ENCODE data around the gene NTRK3. TPM values are rescaled to one million over a fixed set of nuclear protein-coding genes. Genes with fewer than 3 reads are reported as not detected.
A peak's percentile ranks its signal among the peaks of the same experiment; 100 is the strongest.

The NTRK3 gene
- total and polyA plus RNA-seq, 8 donors, result 0.13 to 1.1 (median 0.60) TPM

DNA sequence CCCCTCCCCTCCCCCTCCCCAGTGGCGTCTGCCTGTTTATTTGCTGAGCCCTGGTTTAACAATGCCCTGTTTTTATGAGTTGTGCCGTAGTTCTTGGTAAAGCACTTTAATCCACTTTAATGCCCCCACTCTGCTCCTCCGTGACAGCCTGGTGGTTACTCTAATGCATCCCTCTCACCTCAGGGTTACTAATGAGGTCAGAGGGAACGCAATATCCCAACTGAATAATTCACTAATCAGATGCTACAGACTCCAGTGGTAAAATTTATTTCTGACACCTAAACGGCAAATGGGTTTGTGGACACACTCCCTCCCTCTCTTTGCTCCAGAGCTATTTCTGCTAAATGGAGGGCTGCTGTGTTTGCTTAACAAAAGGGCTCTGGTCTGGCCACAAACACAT is 26.1 kb upstream of the NTRK3 start:
- Histone ChIP-seq H3K36me3 (no peaks in the 10 kb centered on the region), H3K27ac (no peak overlapping the region), H3K9me3 (no peaks in the 10 kb centered on the region), H3K27me3 (peaks cover 0 to 4% (median 0%) of the 10 kb centered on the region in 4 donors), H3K4me3 (no peak overlapping the region), H3K4me1 (no peaks in the 10 kb centered on the region)
- FAIRE-seq (no peak), ATAC-seq (no peak), DNase-seq (no peak)
- TF ChIP-seq, protein P1, sequence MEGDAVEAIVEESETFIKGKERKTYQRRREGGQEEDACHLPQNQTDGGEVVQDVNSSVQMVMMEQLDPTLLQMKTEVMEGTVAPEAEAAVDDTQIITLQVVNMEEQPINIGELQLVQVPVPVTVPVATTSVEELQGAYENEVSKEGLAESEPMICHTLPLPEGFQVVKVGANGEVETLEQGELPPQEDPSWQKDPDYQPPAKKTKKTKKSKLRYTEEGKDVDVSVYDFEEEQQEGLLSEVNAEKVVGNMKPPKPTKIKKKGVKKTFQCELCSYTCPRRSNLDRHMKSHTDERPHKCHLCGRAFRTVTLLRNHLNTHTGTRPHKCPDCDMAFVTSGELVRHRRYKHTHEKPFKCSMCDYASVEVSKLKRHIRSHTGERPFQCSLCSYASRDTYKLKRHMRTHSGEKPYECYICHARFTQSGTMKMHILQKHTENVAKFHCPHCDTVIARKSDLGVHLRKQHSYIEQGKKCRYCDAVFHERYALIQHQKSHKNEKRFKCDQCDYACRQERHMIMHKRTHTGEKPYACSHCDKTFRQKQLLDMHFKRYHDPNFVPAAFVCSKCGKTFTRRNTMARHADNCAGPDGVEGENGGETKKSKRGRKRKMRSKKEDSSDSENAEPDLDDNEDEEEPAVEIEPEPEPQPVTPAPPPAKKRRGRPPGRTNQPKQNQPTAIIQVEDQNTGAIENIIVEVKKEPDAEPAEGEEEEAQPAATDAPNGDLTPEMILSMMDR (IDR thresholded peaks at IDR 0.05), result no peak
- intact Hi-C loops (cut with DNase I), result no loop called here
- 7 to 12% methylated on average over 5 of the region's 5 CpGs for WGBS, 2 donors

DNA sequence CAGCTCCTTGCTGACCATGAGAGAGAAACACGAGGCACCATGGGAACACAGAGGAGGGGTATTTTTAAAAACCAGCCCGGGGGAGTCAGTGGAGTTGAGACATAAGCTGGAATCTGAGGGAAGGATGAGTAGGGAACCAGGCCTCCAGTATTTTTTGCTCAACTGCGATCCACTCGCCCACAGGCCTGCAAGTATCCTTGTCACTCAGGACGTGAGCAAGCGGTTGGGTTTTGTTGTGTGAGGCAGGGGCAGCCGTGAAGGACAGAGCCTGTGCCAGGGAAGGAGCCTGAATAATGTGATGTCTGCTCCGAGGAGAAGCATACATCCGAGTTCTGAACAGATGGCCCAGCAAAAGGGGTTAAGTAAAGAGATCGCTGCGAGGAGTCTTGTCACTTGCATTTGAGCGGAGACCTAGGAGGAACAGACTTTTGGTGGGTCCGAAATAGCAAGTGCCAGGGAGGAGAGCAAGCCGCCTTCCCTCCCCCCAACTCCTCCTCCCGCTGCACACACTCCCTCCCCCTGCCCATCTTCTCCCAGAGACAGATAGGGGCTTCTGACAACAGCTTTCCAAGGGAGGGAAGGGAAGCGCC is 20.4 kb upstream of the NTRK3 start:
- Histone ChIP-seq H3K9me3 (no peaks in the 10 kb centered on the region), H3K27ac (no peak overlapping the region), H3K4me1 (no peaks in the 10 kb centered on the region), H3K27me3 (peaks cover 0 to 6% (median 0%) of the 10 kb centered on the region in 4 donors), H3K36me3 (no peaks in the 10 kb centered on the region), H3K4me3 (no peak overlapping the region)
- TF ChIP-seq, protein P1 (IDR thresholded peaks at IDR 0.05), result no peak
- FAIRE-seq (no peak), ATAC-seq (no peak), DNase-seq (no peak)
- intact Hi-C loops (cut with DNase I), result no loop called here
- 33 to 48% methylated on average over 16 of the region's 16 CpGs for WGBS, 2 donors

DNA sequence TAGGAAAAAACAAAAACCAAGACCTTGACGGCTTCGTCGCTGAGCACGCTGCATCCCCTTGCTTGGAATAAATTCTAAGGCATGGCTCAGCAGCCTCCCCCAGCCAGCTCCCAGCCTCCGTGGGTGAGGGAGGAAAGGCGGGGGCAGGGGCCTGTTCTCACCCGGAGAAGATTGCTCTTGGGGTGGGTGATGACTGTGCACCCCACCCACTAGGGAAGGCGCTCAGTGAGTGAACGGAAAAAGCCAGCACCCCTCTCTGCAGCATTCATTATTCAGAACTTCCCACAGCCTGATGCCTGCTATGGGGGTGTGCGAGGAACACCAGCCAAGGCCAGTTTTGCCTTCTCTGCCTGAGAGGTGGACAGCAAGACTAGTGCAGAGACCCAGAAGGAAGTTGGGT is 19.3 kb upstream of the NTRK3 start:
- Histone ChIP-seq H3K9me3 (no peaks in the 10 kb centered on the region), H3K27ac (no peak overlapping the region), H3K36me3 (no peaks in the 10 kb centered on the region), H3K27me3 (peaks cover 0 to 6% (median 0%) of the 10 kb centered on the region in 4 donors), H3K4me3 (no peak overlapping the region), H3K4me1 (no peaks in the 10 kb centered on the region)
- intact Hi-C loops (cut with DNase I), result no loop called here
- DNase-seq (no peak), FAIRE-seq (no peak), ATAC-seq (no peak)
- TF ChIP-seq, protein P1 (IDR thresholded peaks at IDR 0.05), result no peak
- 24% methylated on average over 10 of the region's 10 CpGs for WGBS, 2 donors

DNA sequence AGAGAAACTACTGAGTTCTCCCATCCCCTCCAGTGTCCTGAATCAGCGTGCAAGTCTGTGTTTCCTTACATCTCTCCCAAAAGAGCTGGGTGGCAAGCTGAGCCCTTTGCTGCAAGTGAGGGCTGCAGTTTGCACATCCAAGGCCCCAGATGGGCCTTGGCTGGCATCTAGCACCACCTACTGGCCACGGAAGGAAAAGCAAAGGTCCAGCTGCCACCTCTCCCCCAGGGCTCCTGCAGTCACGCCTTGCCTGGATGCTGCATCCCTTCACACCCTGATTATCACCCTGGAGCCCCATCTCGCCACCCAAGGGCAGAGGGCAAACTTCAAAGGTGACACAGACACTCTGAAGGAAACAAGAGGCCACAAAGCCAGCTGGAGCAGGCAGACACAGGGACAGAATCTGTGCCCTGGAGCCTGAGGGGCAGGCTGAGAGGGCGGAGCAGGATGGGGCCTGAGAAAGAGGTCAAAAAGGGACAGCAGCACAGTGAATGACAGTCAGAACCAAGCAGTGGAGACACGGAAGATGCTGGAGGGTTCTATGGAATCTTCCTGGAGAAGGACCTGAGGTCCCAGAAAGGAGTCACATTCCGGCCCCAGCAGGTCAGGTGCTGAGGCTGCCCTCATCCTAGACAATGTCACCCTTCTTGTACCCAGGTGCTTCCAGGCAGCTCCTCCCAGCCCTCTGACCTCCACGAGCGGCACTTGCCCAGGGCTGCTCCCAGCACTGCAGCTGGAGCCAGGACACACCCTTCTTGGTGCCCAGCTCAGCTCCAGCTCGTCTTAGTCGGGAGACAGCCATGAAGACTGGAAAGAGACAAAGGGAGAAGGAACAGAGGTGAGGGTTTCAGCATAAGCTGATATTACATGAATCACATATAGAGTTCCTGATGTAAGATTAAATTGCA is 18.3 kb upstream of the NTRK3 start:
- no peaks in the 10 kb centered on the region for H3K4me1 ChIP-seq
- no peak overlapping the region for H3K4me3 ChIP-seq
- DNase-seq (peak; percentile 29 to 84 (median 63)), FAIRE-seq (no peak), ATAC-seq (peak in 3 of 4 donors; percentile 76 to 89 (median 82))
- H3K36me3 ChIP-seq, result no peaks in the 10 kb centered on the region
- 26 to 29% methylated on average over 11 of the region's 11 CpGs for WGBS, 2 donors
- no peaks in the 10 kb centered on the region for H3K9me3 ChIP-seq
- TF ChIP-seq, protein P1 (IDR thresholded peaks at IDR 0.05), result peak; percentile 57 to 83 (median 76)
- H3K27ac ChIP-seq, result no peak overlapping the region
- H3K27me3 ChIP-seq, result peaks cover 0 to 6% (median 0%) of the 10 kb centered on the region in 4 donors
- intact Hi-C loops (cut with DNase I), result no loop called here
